Superior temporal gyrus (tissue), 1 donor: ENCODE results near the gene PRDM10.
"Not testable (repeated sequence)": the region's sequence is repeated elsewhere in the genome, so short reads cannot be mapped to it uniquely, and the experiment has no call there.

Experiments
- DNase-seq: peaks from one replicate; pipeline ENCODE4 v3.0.0-alpha.2; 2016; ENCODE audit errors: extremely low spot score

Gene PRDM10

DNA sequence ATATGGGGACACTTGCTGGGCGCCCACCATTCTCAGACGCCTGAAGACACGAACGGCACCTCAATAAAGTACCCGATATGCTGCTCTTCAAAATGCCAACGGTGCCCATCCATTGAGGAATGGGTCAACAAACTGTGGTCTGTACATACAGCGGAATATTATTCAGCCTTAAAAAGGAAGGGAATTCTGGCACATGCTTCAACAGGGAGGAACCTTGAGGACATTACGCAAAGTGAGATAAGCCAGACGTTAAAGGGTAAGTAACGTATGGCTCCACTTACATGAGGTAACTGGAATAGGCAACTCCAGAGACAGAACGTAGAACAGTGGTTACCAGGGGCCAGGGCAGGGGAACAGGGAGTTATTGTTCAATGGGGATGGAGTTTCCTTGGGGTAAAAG is 28.0 kb downstream of the PRDM10 start:
- no peak for DNase-seq

GRCh38 chr11:129974237-129974636 is 28.4 kb downstream of the PRDM10 start:
- no peak for DNase-seq

- DNase-seq, result no peak
Measured at GRCh38 chr11:129973809-129974208, 28.8 kb downstream of the PRDM10 start.

GRCh38 chr11:129973068-129973467 is 29.6 kb downstream of the PRDM10 start:
- no peak for DNase-seq

DNA sequence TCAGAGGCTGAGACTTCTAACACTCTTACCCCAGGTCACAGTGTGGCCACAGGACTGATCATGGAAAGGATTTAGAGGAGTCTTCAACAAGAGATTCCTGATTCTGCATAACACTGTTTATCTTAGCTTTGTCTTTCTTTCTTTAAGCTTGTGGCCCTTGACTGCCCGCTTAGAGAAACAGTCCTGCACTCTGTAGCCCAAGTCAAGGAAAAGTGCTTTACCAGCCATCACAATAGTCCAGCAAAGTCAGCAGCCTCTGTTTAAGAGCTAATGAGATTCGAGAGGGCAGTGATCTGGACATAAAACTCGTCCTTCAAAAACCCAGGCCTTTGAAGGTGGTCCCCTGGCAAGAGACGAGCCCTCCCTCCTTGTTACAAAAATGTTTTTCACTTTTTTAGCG is 30.0 kb downstream of the PRDM10 start:
- DNase-seq, result no peak

GRCh38 chr11:129971856-129972255 is 30.8 kb downstream of the PRDM10 start:
- DNase-seq, result not testable (repeated sequence)

DNA sequence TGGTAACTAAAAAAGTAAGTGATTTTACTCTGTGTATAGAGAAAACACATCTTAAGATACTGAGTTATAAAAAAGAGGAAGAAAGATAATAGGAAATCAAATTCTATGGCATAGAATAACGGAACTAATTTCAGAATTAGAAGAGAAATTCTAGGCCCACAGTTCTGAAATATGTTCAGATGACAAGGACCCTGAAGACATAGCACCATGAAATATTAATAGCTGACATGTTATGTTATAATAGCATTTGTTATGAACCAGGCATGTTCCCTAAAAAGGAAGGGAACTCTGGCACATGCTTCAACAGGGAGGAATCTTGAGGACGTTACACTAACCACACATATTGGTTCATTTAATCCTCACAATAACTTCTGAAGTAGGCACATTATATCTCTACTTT is 32.7 kb downstream of the PRDM10 start:
- DNase-seq, result no peak

GRCh38 chr11:129968591-129969419 is 33.8 kb downstream of the PRDM10 start:
- no peak for DNase-seq

- DNase-seq, result no peak
Measured at GRCh38 chr11:129967996-129968395, 34.6 kb downstream of the PRDM10 start.

DNA sequence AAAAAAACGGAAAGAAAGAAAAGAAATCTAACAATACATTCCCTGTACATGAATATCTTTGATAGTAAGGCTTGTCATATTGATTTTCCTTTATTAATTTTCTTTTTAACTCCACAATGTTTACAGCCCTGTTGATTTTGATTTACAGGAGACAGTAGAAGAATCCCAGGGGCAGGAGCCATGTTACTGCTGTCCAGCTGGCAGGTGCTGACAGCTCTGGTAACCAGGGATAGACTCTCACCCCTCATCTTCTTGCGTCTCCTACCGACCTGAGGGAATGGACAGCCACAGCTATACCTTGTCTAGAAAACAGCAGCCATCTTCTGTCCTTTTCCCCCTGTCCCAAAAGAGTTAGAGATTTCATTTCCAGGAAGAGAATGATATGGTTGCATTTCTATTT is 37.4 kb downstream of the PRDM10 start:
- no peak for DNase-seq

- no peak for DNase-seq
Measured at GRCh38 chr11:129960216-129961214, 42.1 kb downstream of the PRDM10 start.

- DNase-seq, result no peak
Measured at GRCh38 chr11:129959687-129960086, 42.9 kb downstream of the PRDM10 start.

DNA sequence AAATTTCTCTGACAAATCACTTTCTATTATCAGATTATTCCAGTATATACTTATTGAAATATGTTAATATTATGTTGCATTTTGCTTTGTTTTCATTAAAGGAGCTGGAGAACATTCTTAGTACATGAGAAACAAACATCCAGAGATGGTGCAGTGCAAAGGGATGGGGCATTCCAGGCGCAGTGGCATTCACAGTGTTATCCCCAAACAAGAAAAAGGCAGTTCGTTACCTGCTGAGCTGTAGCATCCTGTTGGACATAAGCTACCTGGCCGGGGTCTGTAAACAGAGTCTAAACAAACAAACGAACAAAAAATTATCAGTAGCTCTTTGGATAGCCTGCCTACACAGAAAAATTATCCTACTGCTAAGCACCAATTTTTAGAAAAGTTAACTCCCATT is 47.4 kb downstream of the PRDM10 start:
- no peak for DNase-seq

- DNase-seq, result not testable (repeated sequence)
Measured at GRCh38 chr11:129954703-129955102, 47.9 kb downstream of the PRDM10 start.

DNA sequence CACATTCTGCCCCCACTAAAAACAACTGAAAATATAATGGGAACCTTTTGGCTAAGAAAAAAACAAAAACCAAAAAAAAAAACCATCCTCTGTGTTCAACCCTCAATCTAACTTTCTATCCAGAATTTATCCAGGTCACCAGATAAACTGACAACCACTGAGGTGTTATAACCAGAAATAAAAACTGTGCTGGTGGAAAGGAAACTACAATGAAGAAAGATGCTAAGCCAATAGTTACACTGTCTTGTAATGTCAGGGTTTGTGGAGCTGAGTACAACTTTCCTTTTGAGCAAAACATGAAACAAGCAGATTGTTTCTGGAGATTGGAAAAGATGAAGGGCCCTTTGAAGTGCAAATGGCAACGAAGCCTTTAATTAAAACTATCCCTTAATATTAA is 50.8 kb downstream of the PRDM10 start:
- no peak for DNase-seq

GRCh38 chr11:129951201-129951865 is 51.3 kb downstream of the PRDM10 start:
- DNase-seq, result no peak

GRCh38 chr11:129950101-129951091 is 52.2 kb downstream of the PRDM10 start:
- peak; percentile 65 for DNase-seq

DNA sequence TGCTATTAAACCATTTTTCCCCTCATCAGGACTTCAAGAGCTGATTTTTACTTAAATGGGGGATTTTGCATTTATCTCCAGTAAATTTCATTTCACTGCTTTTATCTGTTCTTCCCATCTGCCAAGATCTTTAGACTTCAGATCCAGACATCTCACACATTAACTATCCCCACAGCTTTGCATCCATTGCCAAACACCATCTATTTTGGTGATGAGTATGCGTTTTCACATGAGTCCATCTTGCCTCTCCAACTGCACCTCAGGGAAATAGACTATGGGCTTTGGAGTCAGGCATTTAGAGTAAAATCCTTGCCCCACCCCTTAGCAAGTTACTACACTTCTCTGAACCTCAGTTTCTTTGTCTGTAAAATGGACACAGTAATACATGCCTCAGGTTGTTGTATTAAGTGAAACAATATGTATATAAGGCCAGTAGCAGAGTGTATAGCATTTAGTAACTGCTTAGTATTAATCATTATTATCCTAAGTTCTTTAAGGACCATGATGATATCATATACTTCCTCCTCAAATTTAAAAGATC is 53.6 kb downstream of the PRDM10 start:
- DNase-seq, result no peak

- no peak for DNase-seq
Measured at GRCh38 chr11:129947474-129947873, 55.2 kb downstream of the PRDM10 start.

DNA sequence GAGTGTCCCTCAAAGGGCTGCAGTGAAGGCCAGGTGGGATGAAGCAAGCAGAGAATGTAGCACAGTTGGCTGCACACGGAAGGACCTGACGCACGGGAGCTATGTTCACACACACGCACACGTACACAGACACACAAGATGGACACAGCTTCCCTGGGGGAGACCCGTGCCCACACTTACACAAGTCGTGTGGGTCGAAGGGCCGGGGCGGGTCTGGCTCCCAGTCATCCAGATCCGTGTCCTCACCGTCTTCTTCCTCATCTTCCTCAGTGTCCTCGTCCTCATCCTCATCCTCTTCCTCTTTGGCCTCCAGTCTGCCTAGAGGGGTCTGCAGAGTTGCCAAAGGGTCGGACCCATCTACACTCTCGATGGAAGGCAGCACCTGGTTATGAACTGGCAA is 55.7 kb downstream of the PRDM10 start:
- no peak for DNase-seq

DNA sequence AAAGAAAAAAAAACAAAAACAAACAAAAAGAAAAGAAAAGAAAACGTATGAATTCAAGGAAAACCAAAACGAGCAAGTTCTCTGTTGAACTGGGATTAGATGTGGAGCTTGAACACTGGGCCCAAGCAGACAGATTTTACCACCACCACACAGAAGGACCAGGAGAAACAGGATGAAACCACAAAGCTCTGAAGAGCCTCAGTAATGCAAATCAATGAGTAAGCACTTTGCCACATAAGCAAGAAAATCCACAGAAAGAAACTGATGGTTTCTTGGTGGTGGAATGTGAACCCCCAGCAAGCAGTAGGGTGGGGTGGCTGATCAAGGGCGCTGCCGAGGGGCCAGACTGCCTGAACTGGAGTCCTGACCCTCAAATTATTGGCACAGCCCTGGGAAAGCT is 56.4 kb downstream of the PRDM10 start:
- no peak for DNase-seq
